ENCODE results near the gene TLR7.

DNA sequence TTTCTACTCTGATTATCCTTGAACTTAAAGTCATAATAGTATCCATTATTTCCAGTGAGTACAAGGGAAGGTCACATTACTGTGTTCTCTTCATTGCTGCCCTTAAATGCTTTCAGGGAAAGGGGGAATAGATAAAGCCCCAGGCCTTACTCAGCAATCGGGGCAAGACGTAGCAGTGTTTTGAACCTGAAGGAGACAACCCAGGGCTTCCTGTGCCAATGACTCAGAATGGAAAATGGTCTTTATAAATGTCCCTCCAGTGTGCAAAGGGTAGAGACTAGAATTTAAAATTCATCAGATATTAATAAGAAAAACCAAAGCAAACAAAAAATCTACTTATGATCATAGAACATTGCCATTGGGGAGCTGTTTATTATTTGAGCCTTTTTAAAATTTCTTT, 63.3 kb downstream of the TLR7 start:
- TF ChIP-seq, protein P1, sequence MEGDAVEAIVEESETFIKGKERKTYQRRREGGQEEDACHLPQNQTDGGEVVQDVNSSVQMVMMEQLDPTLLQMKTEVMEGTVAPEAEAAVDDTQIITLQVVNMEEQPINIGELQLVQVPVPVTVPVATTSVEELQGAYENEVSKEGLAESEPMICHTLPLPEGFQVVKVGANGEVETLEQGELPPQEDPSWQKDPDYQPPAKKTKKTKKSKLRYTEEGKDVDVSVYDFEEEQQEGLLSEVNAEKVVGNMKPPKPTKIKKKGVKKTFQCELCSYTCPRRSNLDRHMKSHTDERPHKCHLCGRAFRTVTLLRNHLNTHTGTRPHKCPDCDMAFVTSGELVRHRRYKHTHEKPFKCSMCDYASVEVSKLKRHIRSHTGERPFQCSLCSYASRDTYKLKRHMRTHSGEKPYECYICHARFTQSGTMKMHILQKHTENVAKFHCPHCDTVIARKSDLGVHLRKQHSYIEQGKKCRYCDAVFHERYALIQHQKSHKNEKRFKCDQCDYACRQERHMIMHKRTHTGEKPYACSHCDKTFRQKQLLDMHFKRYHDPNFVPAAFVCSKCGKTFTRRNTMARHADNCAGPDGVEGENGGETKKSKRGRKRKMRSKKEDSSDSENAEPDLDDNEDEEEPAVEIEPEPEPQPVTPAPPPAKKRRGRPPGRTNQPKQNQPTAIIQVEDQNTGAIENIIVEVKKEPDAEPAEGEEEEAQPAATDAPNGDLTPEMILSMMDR (IDR thresholded peaks at IDR 0.05), result no peak
- no peak for TF ChIP-seq POLR2A (IDR thresholded peaks at IDR 0.05)
- no peak for TF ChIP-seq EP300 (IDR thresholded peaks at IDR 0.05)

Measured in tibial nerve (tissue), 4 donors.